Measurements from ENCODE around the gene PSMD1. TPM values are rescaled to one million over a fixed set of nuclear protein-coding genes. Genes with fewer than 3 reads are reported as not detected.

The PSMD1 gene
- total RNA-seq, 1 experiment from 2014 or later = 133 TPM

DNA sequence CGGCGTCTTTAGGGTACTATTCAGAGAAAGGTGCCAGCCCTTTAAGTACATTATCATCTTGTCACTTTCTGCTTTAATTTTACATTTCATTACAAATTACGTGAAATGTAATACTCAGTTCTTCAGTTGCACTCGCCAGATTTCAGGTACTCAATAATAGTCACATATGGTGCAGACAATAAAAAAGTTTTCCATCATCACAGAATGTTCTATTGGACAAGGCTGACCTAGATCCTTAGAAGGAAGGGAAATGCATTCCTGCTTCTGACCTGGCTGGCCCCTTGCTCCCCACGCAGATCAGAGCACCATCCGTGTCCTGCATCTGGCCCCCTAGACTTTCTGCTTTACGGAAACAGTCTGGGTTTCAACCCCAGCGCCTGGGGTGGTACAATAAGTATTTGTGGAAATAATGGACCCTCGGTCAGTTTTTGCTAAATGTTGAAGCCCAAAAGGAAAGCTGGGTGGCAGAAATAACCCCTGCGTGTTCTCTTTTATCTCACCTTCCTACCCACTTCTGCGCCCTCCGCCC, 20.0 kb upstream of the PSMD1 start:
- CTCF ChIA-PET = no interaction called here
- DNase-seq (ENCODE audit: low read depth, low spot score) = no peak
- POLR2A ChIA-PET = no interaction called here
- H3K4me2 ChIP-seq (ENCODE audit: low read length) = peak overlapping the region; percentile 77
- no peak overlapping the region for H3K27ac ChIP-seq (ENCODE audit: low read depth, low read length)
- no peaks in the 10 kb centered on the region for H3K9me3 ChIP-seq (ENCODE audit: control insufficient read depth in 1 of 2, insufficient read depth in 1 of 2, low read depth in 1 of 2, low read length in 2 of 2)
- no peaks in the 10 kb centered on the region for H3K27me3 ChIP-seq (ENCODE audit: insufficient read depth, low read length)
- peaks cover 0 to 11% of the 10 kb centered on the region in 2 experiments; a peak in 1 of 4 replicates for H3K4me1 ChIP-seq (ENCODE audit: control insufficient read depth in 1 of 2, insufficient read depth in 2 of 2, low read length in 2 of 2)
- no peak for ATAC-seq
- peak overlapping the region in 1 of 2 experiments; percentile 42; a peak in 2 of 4 replicates for H3K4me3 ChIP-seq (replicated peaks in 1 of 2; ENCODE audit: low read depth in 1 of 2, low read length in 2 of 2)
- BruUV-seq (replicated peaks) = no TSS peak
- peak overlapping the region; percentile 22 for H2AFZ ChIP-seq (ENCODE audit: low read depth, low read length, poor library complexity, severe bottlenecking)
- H3K9ac ChIP-seq (ENCODE audit: low read length) = no peak overlapping the region
- no peaks in the 10 kb centered on the region for H3K36me3 ChIP-seq (ENCODE audit: control insufficient read depth in 1 of 2, insufficient read depth in 2 of 2, low read length in 2 of 2)
- RAD21 ChIA-PET (ENCODE audit: low non-redundant PET in 1 of 2, low total read pairs in 2 of 2, uncharacterized antibody in 2 of 2, unreplicated experiment in 2 of 2) = no interaction called here
- no peaks in the 10 kb centered on the region for H4K20me1 ChIP-seq (ENCODE audit: insufficient read depth)
- intact Hi-C loops (cut with micrococcal nuclease) = no loop called here
- H3K79me2 ChIP-seq (ENCODE audit: insufficient read depth, low read length) = no peaks in the 10 kb centered on the region
- H3K9me2 ChIP-seq (ENCODE audit: insufficient read depth) = no peaks in the 10 kb centered on the region
- TF ChIP-seq CBX3 (IDR thresholded peaks at IDR 0.05; ENCODE audit: low read depth) (no peak), CEBPB (IDR thresholded peaks at IDR 0.05; ENCODE audit: low read depth) (no peak), JUND (IDR thresholded peaks at IDR 0.05) (no peak), SRF (IDR thresholded peaks at IDR 0.05; ENCODE audit: low read depth) (no peak), ZFX (IDR thresholded peaks at IDR 0.05) (no peak), SP1 (IDR thresholded peaks at IDR 0.05; ENCODE audit: low read depth) (no peak), YY1 (IDR thresholded peaks at IDR 0.05; ENCODE audit: extremely low read depth, insufficient replicate concordance, low read depth, low read length) (no peak), ELF1 (IDR thresholded peaks at IDR 0.05; ENCODE audit: borderline replicate concordance, low read depth) (no peak), EZH2phosphoT487 (IDR thresholded peaks at IDR 0.05; ENCODE audit: borderline replicate concordance) (no peak), POLR2A (IDR thresholded peaks at IDR 0.05; ENCODE audit: borderline replicate concordance, extremely low read depth, insufficient read depth, insufficient read length) (no peak), ZNF274 (IDR thresholded peaks at IDR 0.05; ENCODE audit: low read depth, low read length) (no peak)
- TF ChIP-seq, protein P1, sequence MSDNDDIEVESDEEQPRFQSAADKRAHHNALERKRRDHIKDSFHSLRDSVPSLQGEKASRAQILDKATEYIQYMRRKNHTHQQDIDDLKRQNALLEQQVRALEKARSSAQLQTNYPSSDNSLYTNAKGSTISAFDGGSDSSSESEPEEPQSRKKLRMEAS (IDR thresholded peaks at IDR 0.05) = no peak
- TF ChIP-seq, protein P2, sequence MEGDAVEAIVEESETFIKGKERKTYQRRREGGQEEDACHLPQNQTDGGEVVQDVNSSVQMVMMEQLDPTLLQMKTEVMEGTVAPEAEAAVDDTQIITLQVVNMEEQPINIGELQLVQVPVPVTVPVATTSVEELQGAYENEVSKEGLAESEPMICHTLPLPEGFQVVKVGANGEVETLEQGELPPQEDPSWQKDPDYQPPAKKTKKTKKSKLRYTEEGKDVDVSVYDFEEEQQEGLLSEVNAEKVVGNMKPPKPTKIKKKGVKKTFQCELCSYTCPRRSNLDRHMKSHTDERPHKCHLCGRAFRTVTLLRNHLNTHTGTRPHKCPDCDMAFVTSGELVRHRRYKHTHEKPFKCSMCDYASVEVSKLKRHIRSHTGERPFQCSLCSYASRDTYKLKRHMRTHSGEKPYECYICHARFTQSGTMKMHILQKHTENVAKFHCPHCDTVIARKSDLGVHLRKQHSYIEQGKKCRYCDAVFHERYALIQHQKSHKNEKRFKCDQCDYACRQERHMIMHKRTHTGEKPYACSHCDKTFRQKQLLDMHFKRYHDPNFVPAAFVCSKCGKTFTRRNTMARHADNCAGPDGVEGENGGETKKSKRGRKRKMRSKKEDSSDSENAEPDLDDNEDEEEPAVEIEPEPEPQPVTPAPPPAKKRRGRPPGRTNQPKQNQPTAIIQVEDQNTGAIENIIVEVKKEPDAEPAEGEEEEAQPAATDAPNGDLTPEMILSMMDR (IDR thresholded peaks at IDR 0.05 in 2 of 3, conservative IDR thresholded peaks at IDR 0.05 in 1 of 3; ENCODE audit: borderline replicate concordance in 1 of 3, insufficient read depth in 1 of 3, low read depth in 2 of 3, low read length in 2 of 3) = no peak
- TF ChIP-seq, protein P3, sequence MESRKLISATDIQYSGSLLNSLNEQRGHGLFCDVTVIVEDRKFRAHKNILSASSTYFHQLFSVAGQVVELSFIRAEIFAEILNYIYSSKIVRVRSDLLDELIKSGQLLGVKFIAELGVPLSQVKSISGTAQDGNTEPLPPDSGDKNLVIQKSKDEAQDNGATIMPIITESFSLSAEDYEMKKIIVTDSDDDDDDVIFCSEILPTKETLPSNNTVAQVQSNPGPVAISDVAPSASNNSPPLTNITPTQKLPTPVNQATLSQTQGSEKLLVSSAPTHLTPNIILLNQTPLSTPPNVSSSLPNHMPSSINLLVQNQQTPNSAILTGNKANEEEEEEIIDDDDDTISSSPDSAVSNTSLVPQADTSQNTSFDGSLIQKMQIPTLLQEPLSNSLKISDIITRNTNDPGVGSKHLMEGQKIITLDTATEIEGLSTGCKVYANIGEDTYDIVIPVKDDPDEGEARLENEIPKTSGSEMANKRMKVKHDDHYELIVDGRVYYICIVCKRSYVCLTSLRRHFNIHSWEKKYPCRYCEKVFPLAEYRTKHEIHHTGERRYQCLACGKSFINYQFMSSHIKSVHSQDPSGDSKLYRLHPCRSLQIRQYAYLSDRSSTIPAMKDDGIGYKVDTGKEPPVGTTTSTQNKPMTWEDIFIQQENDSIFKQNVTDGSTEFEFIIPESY (IDR thresholded peaks at IDR 0.05; ENCODE audit: extremely low read depth, insufficient replicate concordance, low read length) = no peak
- TF ChIP-seq, protein P4, sequence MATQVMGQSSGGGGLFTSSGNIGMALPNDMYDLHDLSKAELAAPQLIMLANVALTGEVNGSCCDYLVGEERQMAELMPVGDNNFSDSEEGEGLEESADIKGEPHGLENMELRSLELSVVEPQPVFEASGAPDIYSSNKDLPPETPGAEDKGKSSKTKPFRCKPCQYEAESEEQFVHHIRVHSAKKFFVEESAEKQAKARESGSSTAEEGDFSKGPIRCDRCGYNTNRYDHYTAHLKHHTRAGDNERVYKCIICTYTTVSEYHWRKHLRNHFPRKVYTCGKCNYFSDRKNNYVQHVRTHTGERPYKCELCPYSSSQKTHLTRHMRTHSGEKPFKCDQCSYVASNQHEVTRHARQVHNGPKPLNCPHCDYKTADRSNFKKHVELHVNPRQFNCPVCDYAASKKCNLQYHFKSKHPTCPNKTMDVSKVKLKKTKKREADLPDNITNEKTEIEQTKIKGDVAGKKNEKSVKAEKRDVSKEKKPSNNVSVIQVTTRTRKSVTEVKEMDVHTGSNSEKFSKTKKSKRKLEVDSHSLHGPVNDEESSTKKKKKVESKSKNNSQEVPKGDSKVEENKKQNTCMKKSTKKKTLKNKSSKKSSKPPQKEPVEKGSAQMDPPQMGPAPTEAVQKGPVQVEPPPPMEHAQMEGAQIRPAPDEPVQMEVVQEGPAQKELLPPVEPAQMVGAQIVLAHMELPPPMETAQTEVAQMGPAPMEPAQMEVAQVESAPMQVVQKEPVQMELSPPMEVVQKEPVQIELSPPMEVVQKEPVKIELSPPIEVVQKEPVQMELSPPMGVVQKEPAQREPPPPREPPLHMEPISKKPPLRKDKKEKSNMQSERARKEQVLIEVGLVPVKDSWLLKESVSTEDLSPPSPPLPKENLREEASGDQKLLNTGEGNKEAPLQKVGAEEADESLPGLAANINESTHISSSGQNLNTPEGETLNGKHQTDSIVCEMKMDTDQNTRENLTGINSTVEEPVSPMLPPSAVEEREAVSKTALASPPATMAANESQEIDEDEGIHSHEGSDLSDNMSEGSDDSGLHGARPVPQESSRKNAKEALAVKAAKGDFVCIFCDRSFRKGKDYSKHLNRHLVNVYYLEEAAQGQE (IDR thresholded peaks at IDR 0.05; ENCODE audit: low read depth) = no peak
